ENCODE measurements around the gene ZNF654. TPM values are rescaled to one million over a fixed set of nuclear protein-coding genes. Genes with fewer than 3 reads are reported as not detected.

ZNF654 gene
- total RNA-seq, 1 donor from 2014 or later = 11.2 TPM

- ATAC-seq (ENCODE audit: low read depth) (peak; percentile 87), DNase-seq (peak; percentile 78)
- TF ChIP-seq CTCF (IDR thresholded peaks at IDR 0.05) = no peak
- peaks cover 40% of the 10 kb centered on the region for H3K4me1 Mint-ChIP-seq
- intact Hi-C loops (cut with micrococcal nuclease) = loop anchor here (1.0 to 5.0 kb wide), 6 partner anchors 19 to 922 kb away; partner anchors contain the start of genes CGGBP1, CHMP2B and ZNF654
- CTCF ChIA-PET = interaction anchor here (1.1 to 1.3 kb wide), 2 partner anchors 30 to 36 kb away, joined by 3 to 4 read pairs; no protein-coding TSS in a partner anchor
- H3K27ac Mint-ChIP-seq = peak within 1 kb of the TSS; percentile 97
- H3K9me3 Mint-ChIP-seq = no peaks in the 10 kb centered on the region
- H3K4me3 Mint-ChIP-seq = peak within 1 kb of the TSS; percentile 94
- POLR2A ChIA-PET = interaction anchor here (0.5 to 5.9 kb wide), 7 partner anchors 10 to 922 kb away, joined by 3 to 81 read pairs (median 7); partner anchors contain the start of genes CGGBP1, CHMP2B and ZNF654
- H3K27me3 Mint-ChIP-seq = no peaks in the 10 kb centered on the region
- H3K36me3 Mint-ChIP-seq (ENCODE audit: low read depth) = peaks cover 23% of the 10 kb centered on the region
Observed at GRCh38 chr3:88149509-88150362, 90.7 kb downstream of the ZNF654 start, which contains the start of gene C3orf38. Gene C3orf38, plus strand, starts transcription at chr3:88149959. Its CDS starts 94 bp downstream, at chr3:88150053.

- ChIA-PET CTCF (interaction anchor here (1.1 to 1.3 kb wide), 2 partner anchors 30 to 37 kb away, joined by 3 to 4 read pairs; no protein-coding TSS in a partner anchor), POLR2A (interaction anchor here (0.7 to 5.9 kb wide), 6 partner anchors 12 to 923 kb away, joined by 3 to 81 read pairs (median 10); partner anchors contain the start of genes CGGBP1, CHMP2B and ZNF654)
- peak overlapping the region; percentile 94 for H3K4me3 Mint-ChIP-seq
- ATAC-seq (ENCODE audit: low read depth) (peak; percentile 6), DNase-seq (no peak)
- TF ChIP-seq CTCF (IDR thresholded peaks at IDR 0.05) = no peak
- H3K27ac Mint-ChIP-seq = peak overlapping the region; percentile 97
- no peaks in the 10 kb centered on the region for H3K9me3 Mint-ChIP-seq
- intact Hi-C loops (cut with micrococcal nuclease) = loop anchor here (2.0 to 5.0 kb wide), 2 partner anchors 30 to 282 kb away; no protein-coding TSS in a partner anchor
- H3K4me1 Mint-ChIP-seq = peaks cover 40% of the 10 kb centered on the region
- H3K36me3 Mint-ChIP-seq (ENCODE audit: low read depth) = peaks cover 26% of the 10 kb centered on the region
- H3K27me3 Mint-ChIP-seq = no peaks in the 10 kb centered on the region
Observed at GRCh38 chr3:88150371-88150770, 91.3 kb downstream of the ZNF654 start.

- POLR2A ChIA-PET = interaction anchor here (1.2 to 5.9 kb wide), 5 partner anchors 18 to 923 kb away, joined by 3 to 81 read pairs (median 13); partner anchors contain the start of genes CGGBP1, CHMP2B and ZNF654
- peak overlapping the region; percentile 97 for H3K27ac Mint-ChIP-seq
- intact Hi-C loops (cut with micrococcal nuclease) = loop anchor here (2.0 to 5.0 kb wide), 2 partner anchors 30 to 281 kb away; no protein-coding TSS in a partner anchor
- no peaks in the 10 kb centered on the region for H3K9me3 Mint-ChIP-seq
- CTCF ChIA-PET = interaction anchor here (0.9 to 1.1 kb wide), 2 partner anchors 11 to 37 kb away, joined by 3 read pairs; no protein-coding TSS in a partner anchor
- peaks cover 30% of the 10 kb centered on the region for H3K36me3 Mint-ChIP-seq (ENCODE audit: low read depth)
- TF ChIP-seq CTCF (IDR thresholded peaks at IDR 0.05) = no peak
- peak overlapping the region; percentile 94 for H3K4me3 Mint-ChIP-seq
- H3K4me1 Mint-ChIP-seq = peaks cover 42% of the 10 kb centered on the region
- no peaks in the 10 kb centered on the region for H3K27me3 Mint-ChIP-seq
- DNase-seq (no peak), ATAC-seq (ENCODE audit: low read depth) (no peak)
Observed at GRCh38 chr3:88150806-88151205, 91.8 kb downstream of the ZNF654 start.

- Mint-ChIP-seq H3K27me3 (no peaks in the 10 kb centered on the region), H3K27ac (peak overlapping the region; percentile 47), H3K4me1 (peaks cover 48% of the 10 kb centered on the region), H3K4me3 (peak overlapping the region; percentile 59), H3K9me3 (no peaks in the 10 kb centered on the region), H3K36me3 (ENCODE audit: low read depth) (peaks cover 36% of the 10 kb centered on the region)
- no peak for DNase-seq
- ATAC-seq (ENCODE audit: low read depth) = no peak
- ChIA-PET POLR2A (interaction anchor here (1.2 to 5.9 kb wide), 3 partner anchors 17 to 94 kb away, joined by 3 to 81 read pairs (median 3); partner anchors contain the start of genes CGGBP1 and ZNF654), CTCF (interaction anchor here (0.7 to 0.9 kb wide), 2 partner anchors 10 to 800 kb away, joined by 3 read pairs; no protein-coding TSS in a partner anchor)
- intact Hi-C loops (cut with micrococcal nuclease) = loop anchor here (2.0 to 5.0 kb wide), 2 partner anchors 29 to 281 kb away; no protein-coding TSS in a partner anchor
- no peak for TF ChIP-seq CTCF (IDR thresholded peaks at IDR 0.05)
Observed at GRCh38 chr3:88151358-88151757, 92.3 kb downstream of the ZNF654 start.
